OCI-LY1 (cell line): Measurements from ENCODE around the gene MYLIP.

Experiments
- EZH2 ChIP-seq: fragments of 200-600 bp; sonication (generic), shearing (Covaris generic); IDR thresholded peaks from 2 replicates; pipeline ENCODE4 v1.8.0; 2017; ENCODE audit warnings: borderline replicate concordance, mixed run types, mild to moderate bottlenecking, antibody characterized with exemption, low read length, moderate library complexity, mixed read lengths
- TF ChIP-seq, protein P1 (sequence below): fragments of 200-600 bp; sonication (generic), shearing (Covaris generic); IDR thresholded peaks from 2 replicates; pipeline ENCODE4 v1.5.1; 2017; ENCODE audit warnings: mild to moderate bottlenecking, antibody characterized with exemption, low read length, moderate library complexity, mixed read lengths

DNA sequence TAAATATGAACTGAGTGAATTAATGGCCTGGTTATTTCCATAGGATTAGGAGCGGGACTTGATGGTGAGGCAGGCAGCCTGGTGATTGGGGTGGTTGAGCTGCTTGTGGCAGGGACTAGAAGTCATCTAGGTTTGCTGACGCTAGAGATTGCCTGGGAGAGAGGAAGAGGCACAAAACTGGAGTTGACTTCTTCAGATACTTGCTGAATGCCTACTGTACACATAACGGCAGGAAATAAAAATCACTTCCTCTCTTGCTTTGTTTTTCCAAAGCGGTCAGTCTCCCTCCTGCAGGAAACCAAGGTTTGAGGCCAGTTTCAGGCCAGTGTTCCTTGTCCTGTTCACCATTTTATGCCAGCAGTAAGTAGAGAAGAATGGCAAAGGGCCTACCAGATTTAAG, 36.7 kb upstream of the MYLIP start:
- no peak for TF ChIP-seq EZH2
- TF ChIP-seq, protein P1, sequence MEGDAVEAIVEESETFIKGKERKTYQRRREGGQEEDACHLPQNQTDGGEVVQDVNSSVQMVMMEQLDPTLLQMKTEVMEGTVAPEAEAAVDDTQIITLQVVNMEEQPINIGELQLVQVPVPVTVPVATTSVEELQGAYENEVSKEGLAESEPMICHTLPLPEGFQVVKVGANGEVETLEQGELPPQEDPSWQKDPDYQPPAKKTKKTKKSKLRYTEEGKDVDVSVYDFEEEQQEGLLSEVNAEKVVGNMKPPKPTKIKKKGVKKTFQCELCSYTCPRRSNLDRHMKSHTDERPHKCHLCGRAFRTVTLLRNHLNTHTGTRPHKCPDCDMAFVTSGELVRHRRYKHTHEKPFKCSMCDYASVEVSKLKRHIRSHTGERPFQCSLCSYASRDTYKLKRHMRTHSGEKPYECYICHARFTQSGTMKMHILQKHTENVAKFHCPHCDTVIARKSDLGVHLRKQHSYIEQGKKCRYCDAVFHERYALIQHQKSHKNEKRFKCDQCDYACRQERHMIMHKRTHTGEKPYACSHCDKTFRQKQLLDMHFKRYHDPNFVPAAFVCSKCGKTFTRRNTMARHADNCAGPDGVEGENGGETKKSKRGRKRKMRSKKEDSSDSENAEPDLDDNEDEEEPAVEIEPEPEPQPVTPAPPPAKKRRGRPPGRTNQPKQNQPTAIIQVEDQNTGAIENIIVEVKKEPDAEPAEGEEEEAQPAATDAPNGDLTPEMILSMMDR: no peak
